Kidney (tissue), 14 donors: ENCODE results near the gene GALNT17. TPM values are rescaled to one million over a fixed set of nuclear protein-coding genes. Genes with fewer than 3 reads are reported as not detected.

ENCODE experiments used
- DNase-seq, 5 donors: peaks; one replicate each; pipeline ENCODE4 v3.0.0-alpha.2; 2013 to 2020
- FAIRE-seq: peaks from 2 replicates; lab custom pipeline; 2012; peaks lifted over from hg19 to GRCh38; lab: Jason Lieb, UNC
- H3K27ac ChIP-seq, 2 donors: one replicate each; pipeline ENCODE4 v1.7.0; 2013; ENCODE audit warnings: low read depth in 2 of 2, low read length in 2 of 2, inconsistent platforms in 1 of 2
- H3K27me3 ChIP-seq: one replicate; pipeline ENCODE4 v1.7.1; 2013; ENCODE audit warnings: low read length, inconsistent platforms; ENCODE audit not compliant: control insufficient read depth, insufficient read depth
- H3K36me3 ChIP-seq, 3 donors: one replicate each; pipeline versions ENCODE4 v1.7.0 to v1.7.1; 2013; ENCODE audit warnings: low read length in 3 of 3, control low read depth in 1 of 3, inconsistent platforms in 1 of 3; ENCODE audit not compliant: insufficient read depth in 3 of 3, control insufficient read depth in 2 of 3
- H3K4me1 ChIP-seq, 3 donors: one replicate each; pipeline versions ENCODE4 v1.7.0 to v1.7.1; 2013; ENCODE audit warnings: low read length in 3 of 3, inconsistent platforms in 1 of 3, low read depth in 1 of 3; ENCODE audit not compliant: control insufficient read depth in 2 of 3, insufficient read depth in 2 of 3
- H3K4me3 ChIP-seq, 3 donors: one replicate each; pipeline versions ENCODE4 v1.7.0 to v1.8.1; 2013; ENCODE audit warnings: low read length in 3 of 3, control low read depth in 1 of 3, inconsistent platforms in 1 of 3
- H3K9ac ChIP-seq, 3 donors: one replicate each; pipeline versions ENCODE4 v1.7.0 to v1.7.1; 2013; ENCODE audit warnings: low read length in 3 of 3, control low read depth in 1 of 3, inconsistent platforms in 1 of 3
- H3K9me3 ChIP-seq, 3 donors: one replicate each; pipeline versions ENCODE4 v1.7.0 to v1.7.1; 2013; ENCODE audit warnings: low read length in 3 of 3, control low read depth in 1 of 3, inconsistent platforms in 1 of 3; ENCODE audit not compliant: control insufficient read depth in 2 of 3, insufficient read depth in 1 of 3
- intact Hi-C: fragments of 100-400 bp; cut with DNase I; formaldehyde crosslinking; loops from one replicate; pipeline ENCODE4 v1.11.1; 2022
- polyA plus RNA-seq: library from polyadenylated mRNA; stranded (reverse); fragments of 350-450 nt; fragmentation: Illumina TruSeq; extraction: RNeasy Lipid Tissue Mini Kit (QIAGEN cat#74804); gene quantifications from one replicate; pipeline ENCODE4 v1.2.3, GENCODE V29; 2014; ENCODE audit warnings: low read depth, low replicate concordance; ENCODE audit not compliant: insufficient read depth
- total RNA-seq: library from RNA; stranded (reverse); fragmentation: NEBNext Ultra II Directional; extraction: Animal tissue kit (Norgen Biotek cat#: 25700); gene quantifications from one replicate; pipeline ENCODE4 v1.2.1, GENCODE V29; 2021
- TF ChIP-seq, protein P1 (sequence below): IDR thresholded peaks from 3 replicates; pipeline ENCODE4 v1.5.1; 2012; ENCODE audit warnings: mild to moderate bottlenecking, moderate library complexity, borderline replicate concordance; ENCODE audit not compliant: insufficient read depth; ENCODE audit errors: extremely low read depth
- donor health status: control.
- donor health status: control.
- donor health status: control.
- donor health status: control.
- donor health status: control.
- donor health status: DM: yes; HTN: yes; CAD: no.
- donor health status: Normal renal cell carcinoma (clear cell type).

GALNT17 gene
- total and polyA plus RNA-seq, 2 donors from 2014 or later, result 2.4 to 5.5 TPM

DNA sequence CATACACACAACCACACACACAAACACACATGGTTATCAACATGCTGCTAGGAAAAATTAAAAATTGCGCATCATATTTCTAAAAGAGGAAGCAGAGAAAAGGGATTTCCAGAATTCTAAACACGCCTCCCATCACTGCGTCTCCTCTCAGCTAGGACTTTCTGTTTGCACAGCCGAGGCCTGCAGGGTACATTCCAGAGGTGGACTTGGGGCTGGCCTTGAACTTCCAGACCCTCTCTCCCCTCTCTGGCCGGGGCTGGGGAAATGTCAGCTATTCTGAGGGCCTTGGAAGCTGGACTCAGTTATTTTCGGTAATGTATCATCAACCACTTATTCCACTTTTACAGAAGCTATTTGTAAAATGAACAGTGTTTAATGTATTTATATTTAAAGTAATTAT is 168.7 kb downstream of the GALNT17 start:
- Histone ChIP-seq H3K4me3 (no peak overlapping the region), H3K27me3 (no peaks in the 10 kb centered on the region), H3K36me3 (no peaks in the 10 kb centered on the region), H3K9me3 (no peaks in the 10 kb centered on the region), H3K4me1 (no peaks in the 10 kb centered on the region), H3K9ac (no peak overlapping the region), H3K27ac (no peak overlapping the region)
- peak in 2 of 5 donors; percentile 23 to 38 for DNase-seq
- intact Hi-C loops, result no loop called here
- no peak for FAIRE-seq
- TF ChIP-seq, protein P1, sequence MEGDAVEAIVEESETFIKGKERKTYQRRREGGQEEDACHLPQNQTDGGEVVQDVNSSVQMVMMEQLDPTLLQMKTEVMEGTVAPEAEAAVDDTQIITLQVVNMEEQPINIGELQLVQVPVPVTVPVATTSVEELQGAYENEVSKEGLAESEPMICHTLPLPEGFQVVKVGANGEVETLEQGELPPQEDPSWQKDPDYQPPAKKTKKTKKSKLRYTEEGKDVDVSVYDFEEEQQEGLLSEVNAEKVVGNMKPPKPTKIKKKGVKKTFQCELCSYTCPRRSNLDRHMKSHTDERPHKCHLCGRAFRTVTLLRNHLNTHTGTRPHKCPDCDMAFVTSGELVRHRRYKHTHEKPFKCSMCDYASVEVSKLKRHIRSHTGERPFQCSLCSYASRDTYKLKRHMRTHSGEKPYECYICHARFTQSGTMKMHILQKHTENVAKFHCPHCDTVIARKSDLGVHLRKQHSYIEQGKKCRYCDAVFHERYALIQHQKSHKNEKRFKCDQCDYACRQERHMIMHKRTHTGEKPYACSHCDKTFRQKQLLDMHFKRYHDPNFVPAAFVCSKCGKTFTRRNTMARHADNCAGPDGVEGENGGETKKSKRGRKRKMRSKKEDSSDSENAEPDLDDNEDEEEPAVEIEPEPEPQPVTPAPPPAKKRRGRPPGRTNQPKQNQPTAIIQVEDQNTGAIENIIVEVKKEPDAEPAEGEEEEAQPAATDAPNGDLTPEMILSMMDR, result no peak

DNA sequence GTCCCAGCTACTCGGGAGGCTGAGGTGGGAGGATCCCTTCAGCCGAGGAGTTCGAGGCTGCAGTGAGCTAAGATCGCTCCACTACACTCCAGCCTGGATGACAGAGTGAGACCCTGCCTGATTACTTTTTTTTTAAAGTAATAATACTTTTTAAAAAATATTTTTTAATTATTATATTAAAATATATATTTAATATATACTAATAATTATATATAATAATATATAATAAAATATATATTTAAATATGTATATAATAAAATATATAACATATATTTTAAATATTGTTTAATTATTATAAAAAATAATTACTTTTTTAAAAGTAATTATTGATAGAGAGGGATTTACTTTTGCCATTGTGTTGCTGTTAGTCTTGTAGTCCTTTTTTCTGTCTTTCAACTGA is 169.2 kb downstream of the GALNT17 start:
- no peak overlapping the region for H3K27ac ChIP-seq
- FAIRE-seq, result peak; percentile 95
- H3K27me3 ChIP-seq, result no peaks in the 10 kb centered on the region
- H3K9me3 ChIP-seq, result no peaks in the 10 kb centered on the region
- no peak for DNase-seq
- H3K36me3 ChIP-seq, result no peaks in the 10 kb centered on the region
- intact Hi-C loops, result no loop called here
- TF ChIP-seq, protein P1, result no peak
- H3K4me1 ChIP-seq, result no peaks in the 10 kb centered on the region
- H3K4me3 ChIP-seq, result no peak overlapping the region
- no peak overlapping the region for H3K9ac ChIP-seq

DNA sequence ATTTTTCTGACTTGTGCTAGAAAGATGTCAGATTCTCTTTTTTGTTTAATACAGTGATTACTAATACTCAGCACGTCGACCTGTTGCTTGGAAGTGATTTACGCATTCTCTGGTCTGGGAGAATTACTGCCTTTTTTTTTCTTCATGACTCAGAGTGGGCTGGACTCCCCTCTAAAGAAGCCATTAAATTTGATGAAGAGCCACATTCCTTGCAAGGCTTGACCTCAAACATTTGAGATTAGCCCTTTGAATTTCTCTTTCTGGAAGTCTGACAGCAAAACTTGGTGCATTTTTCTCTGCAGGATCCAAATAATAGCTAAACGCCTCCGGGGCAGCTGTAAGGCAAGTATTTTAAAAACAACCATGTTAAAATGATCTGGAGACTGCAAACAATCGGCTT is 171.6 kb downstream of the GALNT17 start:
- Histone ChIP-seq H3K4me1 (no peaks in the 10 kb centered on the region), H3K4me3 (no peak overlapping the region), H3K9ac (no peak overlapping the region), H3K9me3 (no peaks in the 10 kb centered on the region), H3K27ac (no peak overlapping the region), H3K36me3 (no peaks in the 10 kb centered on the region), H3K27me3 (no peaks in the 10 kb centered on the region)
- TF ChIP-seq, protein P1, result no peak
- intact Hi-C loops, result no loop called here
- no peak for FAIRE-seq
- DNase-seq, result peak in 3 of 5 donors; percentile 36 to 84 (median 75)

DNA sequence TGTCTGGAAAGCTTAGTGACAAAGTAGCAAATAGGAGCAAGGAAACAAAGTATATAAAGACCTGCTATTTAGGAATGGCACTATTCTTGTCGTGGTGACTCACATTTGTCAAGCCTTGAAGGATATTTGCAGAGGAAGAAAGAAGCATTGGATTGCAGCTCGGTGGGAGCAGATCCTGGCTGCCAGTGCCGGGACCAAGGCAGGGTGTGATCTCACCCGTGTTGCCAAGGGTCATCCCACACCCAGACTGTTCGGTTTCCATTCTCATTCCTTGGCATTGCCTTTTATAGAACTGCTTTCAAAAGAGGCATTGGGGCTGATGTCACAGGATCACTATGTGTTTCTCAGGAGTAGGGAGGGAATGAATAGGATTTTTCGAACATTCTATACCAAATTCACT is 176.2 kb downstream of the GALNT17 start:
- TF ChIP-seq, protein P1, result no peak
- H3K27me3 ChIP-seq, result no peaks in the 10 kb centered on the region
- H3K4me3 ChIP-seq, result no peak overlapping the region
- H3K9ac ChIP-seq, result no peak overlapping the region
- intact Hi-C loops, result no loop called here
- no peak for FAIRE-seq
- H3K4me1 ChIP-seq, result no peaks in the 10 kb centered on the region
- H3K36me3 ChIP-seq, result no peaks in the 10 kb centered on the region
- peak in 3 of 5 donors; percentile 54 to 78 (median 71) for DNase-seq
- no peaks in the 10 kb centered on the region for H3K9me3 ChIP-seq
- no peak overlapping the region for H3K27ac ChIP-seq
